ENCODE results near the gene KCNMA1. TPM values are rescaled to one million over a fixed set of nuclear protein-coding genes. Genes with fewer than 3 reads are reported as not detected.

Gene KCNMA1
- total and polyA plus RNA-seq, 2 donors (not counting 1 experiment from before 2014, with no cell fraction given) = 0.82 to 3.1 TPM

GRCh38 chr10:77120012-77120411 lies 517.6 kb downstream of the KCNMA1 start:
- Histone ChIP-seq H3K4me2 (replicated peaks; ENCODE audit: low read depth, low read length, poor library complexity, severe bottlenecking) (no peak overlapping the region), H3K4me1 (ENCODE audit: control insufficient read depth in 2 of 2, insufficient read depth in 2 of 2, low read length in 2 of 2) (no peaks in the 10 kb centered on the region), H3K9ac (ENCODE audit: low read length) (no peak overlapping the region), H3K4me3 (ENCODE audit: control extremely low read depth in 1 of 5, extremely low read depth in 1 of 5, insufficient read depth in 1 of 5, low read depth in 2 of 5, low read length in 4 of 5) (no peak overlapping the region), H4K20me1 (ENCODE audit: control insufficient read depth, insufficient read depth, low read length, poor library complexity, severe bottlenecking) (no peaks in the 10 kb centered on the region), H3K9me3 (ENCODE audit: control extremely low read depth in 1 of 3, control insufficient read depth in 2 of 3, insufficient read depth in 1 of 3, low read length in 2 of 3) (no peaks in the 10 kb centered on the region), H3K36me3 (replicated peaks in 1 of 2; ENCODE audit: control extremely low read depth in 1 of 2, control insufficient read depth in 1 of 2, extremely low read depth in 1 of 2, insufficient read depth in 2 of 2, low read length in 1 of 2) (no peaks in the 10 kb centered on the region), H3K27ac (ENCODE audit: low read length in 2 of 2) (no peak overlapping the region), H3K27me3 (replicated peaks in 1 of 4; ENCODE audit: control extremely low read depth in 1 of 4, control insufficient read depth in 3 of 4, insufficient read depth in 4 of 4, low read length in 3 of 4) (peaks cover 0 to 3% (median 0%) of the 10 kb centered on the region in 4 experiments), H3K79me2 (ENCODE audit: control insufficient read depth, insufficient read depth, low read length) (no peaks in the 10 kb centered on the region), H2AFZ (ENCODE audit: insufficient read depth, low read depth, low read length, poor library complexity, severe bottlenecking) (no peak overlapping the region)
- Mint-ChIP-seq H3K9me3 (ENCODE audit: insufficient read depth) (no peaks in the 10 kb centered on the region), H3K27me3 (no peaks in the 10 kb centered on the region), H3K4me3 (no peak overlapping the region), H3K4me1 (no peaks in the 10 kb centered on the region), H3K27ac (no peak overlapping the region)
- intact Hi-C loops (cut with micrococcal nuclease) = no loop called here
- no peak for TF ChIP-seq EZH2 (IDR thresholded peaks at IDR 0.05; ENCODE audit: borderline replicate concordance, insufficient read depth, low read depth, low read length, poor library complexity, severe bottlenecking)
- no peak for TF ChIP-seq CTCF (IDR thresholded peaks at IDR 0.05)
- CTCF ChIA-PET = no interaction called here
- ATAC-seq (ENCODE audit: low read depth) = no peak
- 93% methylated on average over 2 of the region's 4 CpGs for WGBS (ENCODE audit: insufficient coverage)
- POLR2A ChIA-PET = no interaction called here
- DNase-seq = no peak

- H3K27ac Mint-ChIP-seq = no peak overlapping the region
- H3K4me2 ChIP-seq (replicated peaks; ENCODE audit: low read depth, low read length, poor library complexity, severe bottlenecking) = no peak overlapping the region
Observed at GRCh38 chr10:77118603-77119282, 518.9 kb downstream of the KCNMA1 start.

More at GRCh38 chr10:77118603-77119282, 518.9 kb downstream of the KCNMA1 start:
- WGBS (ENCODE audit: insufficient coverage) = 95% methylated on average over 7 of the region's 8 CpGs
- POLR2A ChIA-PET = no interaction called here
- Histone ChIP-seq H3K9me3 (ENCODE audit: control extremely low read depth in 1 of 3, control insufficient read depth in 2 of 3, insufficient read depth in 1 of 3, low read length in 2 of 3) (no peaks in the 10 kb centered on the region), H3K79me2 (ENCODE audit: control insufficient read depth, insufficient read depth, low read length) (no peaks in the 10 kb centered on the region), H3K9ac (ENCODE audit: low read length) (no peak overlapping the region), H2AFZ (ENCODE audit: insufficient read depth, low read depth, low read length, poor library complexity, severe bottlenecking) (no peak overlapping the region), H3K27me3 (replicated peaks in 1 of 4; ENCODE audit: control extremely low read depth in 1 of 4, control insufficient read depth in 3 of 4, insufficient read depth in 4 of 4, low read length in 3 of 4) (peaks cover 0 to 3% (median 0%) of the 10 kb centered on the region in 4 experiments), H4K20me1 (ENCODE audit: control insufficient read depth, insufficient read depth, low read length, poor library complexity, severe bottlenecking) (no peaks in the 10 kb centered on the region), H3K4me3 (ENCODE audit: control extremely low read depth in 1 of 5, extremely low read depth in 1 of 5, insufficient read depth in 1 of 5, low read depth in 2 of 5, low read length in 4 of 5) (no peak overlapping the region), H3K27ac (ENCODE audit: low read length in 2 of 2) (no peak overlapping the region), H3K4me1 (ENCODE audit: control insufficient read depth in 2 of 2, insufficient read depth in 2 of 2, low read length in 2 of 2) (no peaks in the 10 kb centered on the region), H3K36me3 (replicated peaks in 1 of 2; ENCODE audit: control extremely low read depth in 1 of 2, control insufficient read depth in 1 of 2, extremely low read depth in 1 of 2, insufficient read depth in 2 of 2, low read length in 1 of 2) (no peaks in the 10 kb centered on the region)
- no peaks in the 10 kb centered on the region for H3K27me3 Mint-ChIP-seq
- no peaks in the 10 kb centered on the region for H3K4me1 Mint-ChIP-seq
- H3K9me3 Mint-ChIP-seq (ENCODE audit: insufficient read depth) = no peaks in the 10 kb centered on the region
- CTCF ChIA-PET = no interaction called here
- TF ChIP-seq CTCF (IDR thresholded peaks at IDR 0.05) (no peak), EZH2 (IDR thresholded peaks at IDR 0.05; ENCODE audit: borderline replicate concordance, insufficient read depth, low read depth, low read length, poor library complexity, severe bottlenecking) (no peak)
- DNase-seq = no peak
- ATAC-seq (ENCODE audit: low read depth) = no peak
- intact Hi-C loops (cut with micrococcal nuclease) = no loop called here
- H3K4me3 Mint-ChIP-seq = no peak overlapping the region

Data from B cell (primary cell).